A549 (cell line): ENCODE measurements around the gene EXOC3L2. TPM values are rescaled to one million over a fixed set of nuclear protein-coding genes. Genes with fewer than 3 reads are reported as not detected.

Source experiments
- ATAC-seq, 2 experiments: fragments of 200-7000 bp in 1 of 2; fragments of >200 bp in 1 of 2; cut with Nextera tagmentation in 1 of 2; cut with Tn5 transposase in 1 of 2; 3 replicates each; pipeline versions ENCODE4 v1.8.0 to v1.9.1; 2018 to 2020; ENCODE audit warnings: mild to moderate bottlenecking in 1 of 2, moderate library complexity in 1 of 2
- CTCF ChIA-PET: fragments of 300-600 bp; sonication (Branson Sonifier 250); formaldehyde crosslinking; extraction: SDS; loops from one replicate; lab custom pipeline; 2021; ENCODE audit warnings: antibody characterized with exemption, inconsistent platforms; lab: Yijun Ruan, JAX
- POLR2A ChIA-PET: fragments of 350-600 bp; formaldehyde crosslinking; extraction: SDS; loops from one replicate; lab custom pipeline; 2021; ENCODE audit warnings: antibody characterized with exemption, inconsistent platforms; lab: Yijun Ruan, JAX
- DNase-seq, 2 experiments: peaks; one replicate each; pipeline versions ENCODE4 v3.0.0 to v3.0.0-alpha.2; 2011 to 2016; ENCODE audit warnings: low read depth in 1 of 2, low spot score in 1 of 2
- FAIRE-seq: peaks from 2 replicates; lab custom pipeline; 2011; peaks lifted over from hg19 to GRCh38; lab: Jason Lieb, UNC
- H3K27ac ChIP-seq, 2 experiments: fragments of >200 bp; sonication (Bioruptor Twin); formaldehyde crosslinking; 3 replicates each; pipeline ENCODE4 v1.5.1; 2016 to 2017
- H3K4me1 ChIP-seq: fragments of >200 bp; sonication (Bioruptor Twin); formaldehyde crosslinking; 3 replicates; pipeline ENCODE4 v1.6.1; 2016
- H3K4me2 ChIP-seq: fragments of >200 bp; sonication (Bioruptor Twin); formaldehyde crosslinking; 3 replicates; pipeline ENCODE4 v1.6.1; 2016
- H3K4me3 ChIP-seq: fragments of >200 bp; sonication (Bioruptor Twin); formaldehyde crosslinking; 3 replicates; pipeline ENCODE4 v1.5.1; 2016
- H3K9me3 ChIP-seq: fragments of >200 bp; sonication (Bioruptor Twin); formaldehyde crosslinking; 3 replicates; pipeline ENCODE4 v1.6.1; 2016
- BHLHE40 ChIP-seq: IDR thresholded peaks from 2 replicates; pipeline ENCODE4 v1.6.1; 2012; ENCODE audit warnings: low read depth, low read length, inconsistent platforms
- CBX8 ChIP-seq: fragments of 200-600 bp; sonication (generic); IDR thresholded peaks from 2 replicates; pipeline ENCODE4 v1.6.1; 2016
- CTCF ChIP-seq: fragments of >200 bp; sonication (Bioruptor Twin); formaldehyde crosslinking; IDR thresholded peaks from 3 replicates; pipeline ENCODE4 v1.5.1; 2016
- ELK1 ChIP-seq: fragments of 150-350 bp; IDR thresholded peaks from 2 replicates; pipeline ENCODE4 v1.6.1; 2014; ENCODE audit warnings: low read depth, mild to moderate bottlenecking, low read length
- EP300 ChIP-seq, 2 experiments: fragments of >200 bp; sonication (Bioruptor Twin); formaldehyde crosslinking; IDR thresholded peaks; 2 replicates in 1 of 2; 3 replicates in 1 of 2; pipeline ENCODE4 v1.6.1; 2016 to 2017
- FOXS1 ChIP-seq: fragments of 250-450 bp; sonication (Bioruptor Pico); IDR thresholded peaks from 2 replicates; pipeline ENCODE4 v1.5.0; 2020; ENCODE audit warnings: mild to moderate bottlenecking, moderate library complexity
- GATA3 ChIP-seq: IDR thresholded peaks from 2 replicates; pipeline ENCODE4 v1.6.1; 2012; ENCODE audit warnings: borderline replicate concordance
- HES2 ChIP-seq: fragments of >200 bp; sonication (Bioruptor Twin); formaldehyde crosslinking; IDR thresholded peaks from 2 replicates; pipeline ENCODE4 v1.6.1; 2016
- HOXB5 ChIP-seq: fragments of 250-450 bp; sonication (Bioruptor Pico); IDR thresholded peaks from 2 replicates; pipeline ENCODE4 v1.5.0; 2020; ENCODE audit warnings: mild to moderate bottlenecking, moderate library complexity
- KDM1A ChIP-seq: fragments of 200-600 bp; sonication (generic); IDR thresholded peaks from 2 replicates; pipeline ENCODE4 v1.6.1; 2016; ENCODE audit warnings: low read depth, mild to moderate bottlenecking
- MAX ChIP-seq: IDR thresholded peaks from 2 replicates; pipeline ENCODE4 v1.6.1; 2012
- MYC ChIP-seq: IDR thresholded peaks from 2 replicates; pipeline ENCODE4 v1.6.1; 2012; ENCODE audit warnings: mild to moderate bottlenecking, inconsistent platforms, low read length, improper control_type of control experiment, borderline replicate concordance
- RAD21 ChIP-seq, 2 experiments: fragments of >200 bp in 1 of 2; sonication (Bioruptor Twin) in 1 of 2; formaldehyde crosslinking in 1 of 2; IDR thresholded peaks in 1 of 2; conservative IDR thresholded peaks in 1 of 2; 2 replicates in 1 of 2; 3 replicates in 1 of 2; pipeline ENCODE4 v1.6.1; 2012 to 2018; ENCODE audit warnings: inconsistent platforms in 1 of 2
- RCOR1 ChIP-seq: fragments of 150-350 bp; IDR thresholded peaks from 2 replicates; pipeline ENCODE4 v1.6.1; 2014; ENCODE audit warnings: antibody characterized with exemption, low read length, low read depth
- REST ChIP-seq: fragments of 200-600 bp; sonication (generic); IDR thresholded peaks from 2 replicates; pipeline ENCODE4 v1.6.1; 2016; ENCODE audit warnings: antibody characterized with exemption, mild to moderate bottlenecking, moderate library complexity
- TFCP2L1 ChIP-seq: fragments of 250-450 bp; sonication (Bioruptor Pico); IDR thresholded peaks from 2 replicates; pipeline ENCODE4 v1.5.0; 2021; ENCODE audit warnings: mild to moderate bottlenecking
- USF2 ChIP-seq: fragments of 450-650 bp; IDR thresholded peaks from 2 replicates; pipeline ENCODE4 v1.6.1; 2014; ENCODE audit warnings: antibody characterized with exemption
- ZSCAN20 ChIP-seq: fragments of 250-450 bp; sonication (Bioruptor Pico); IDR thresholded peaks from 2 replicates; pipeline ENCODE4 v1.8.0; 2022; ENCODE audit warnings: mild to moderate bottlenecking, moderate library complexity
- WGBS: methylation state at CpG from one replicate; pipeline ENCODE4 v1.1.6; 2017; ENCODE audit errors: missing lambda C conversion rate; 5-methylcytosine and 5-hydroxymethylcytosine counted together
- polyA plus RNA-seq, 4 experiments: library from polyadenylated mRNA; depleted of rRNA in 3 of 4; stranded (reverse); fragments of >200 nt; fragmentation: RNase III in 1 of 4; extraction: RNeasy Plus Mini Kit Qiagen cat#74134 plus additional on column Dnase treatment in 1 of 4; gene quantifications; 2 replicates in 3 of 4; 3 replicates in 1 of 4; pipeline ENCODE4 v1.2.3, GENCODE V29; 2011 to 2017

Gene EXOC3L2
- polyA plus RNA-seq, 2 of the 4 experiments (the other 2 are of a cell fraction): 0.16 to 0.50 TPM

- ChIA-PET POLR2A (no interaction called here), CTCF (interaction anchor here (1.2 to 1.8 kb wide), 4 partner anchors 10 to 85 kb away, joined by 3 to 4 read pairs (median 4); no protein-coding TSS in a partner anchor)
- TF ChIP-seq MYC (no peak), CTCF (no peak), FOXS1 (CRISPR knock-in tag) (no peak), REST (no peak), RCOR1 (no peak), TFCP2L1 (CRISPR knock-in tag) (no peak), CBX8 (no peak)
- Histone ChIP-seq H3K9me3 (no peaks in the 10 kb centered on the region), H3K4me2 (no peak overlapping the region; the same call in 2 of the 3 replicates), H3K27ac (peak overlapping the region in 1 of 2 experiments; percentile 0; a peak in 1 of 6 replicates), H3K4me1 (0 out of 3 replicates have a peak, but pooled peaks cover 4% of the 10 kb centered on the region), H3K4me3 (no peak overlapping the region)
- FAIRE-seq: no peak
- WGBS: 84% methylated on average over 15 of the region's 15 CpGs
- no peak for DNase-seq
- no peak for ATAC-seq
Observed at GRCh38 chr19:45163751-45164460, 81.3 kb downstream of the EXOC3L2 start.

- Histone ChIP-seq H3K4me1 (0 out of 3 replicates have a peak, but pooled peaks cover 4% of the 10 kb centered on the region), H3K27ac (no peak overlapping the region), H3K9me3 (no peaks in the 10 kb centered on the region)
- POLR2A ChIA-PET: no interaction called here
- FAIRE-seq (no peak), ATAC-seq (no peak), DNase-seq (no peak)
- 93% methylated on average over 8 of the region's 17 CpGs for WGBS
- no peak for TF ChIP-seq MAX
- no peak for TF ChIP-seq USF2
- TF ChIP-seq HOXB5 (CRISPR knock-in tag): no peak
- no peak for TF ChIP-seq HES2
- TF ChIP-seq GATA3: no peak
- TF ChIP-seq ZSCAN20 (CRISPR knock-in tag): no peak
- TF ChIP-seq FOXS1 (CRISPR knock-in tag): no peak
- TF ChIP-seq KDM1A: no peak
- TF ChIP-seq EP300 (IDR thresholded peaks at IDR 0.05): no peak
- TF ChIP-seq ELK1: no peak
- TF ChIP-seq RAD21 (conservative IDR thresholded peaks at IDR 0.05 in 1 of 2, IDR thresholded peaks at IDR 0.05 in 1 of 2): no peak
- no peak for TF ChIP-seq TFCP2L1 (CRISPR knock-in tag)
- no peak for TF ChIP-seq REST
- TF ChIP-seq BHLHE40: no peak
- TF ChIP-seq, all 56 proteins: peak for 0
- CTCF ChIA-PET: interaction anchor here (1.2 to 2.5 kb wide), 3 partner anchors 9 to 24 kb away, joined by 3 to 9 read pairs (median 3); no protein-coding TSS in a partner anchor
- H3K4me2 ChIP-seq: no peak overlapping the region
- no peak overlapping the region for H3K4me3 ChIP-seq
Observed at GRCh38 chr19:45163156-45163555, 82.1 kb downstream of the EXOC3L2 start.
